Naive B cell (primary cell): ENCODE measurements around the gene CLTCL1. TPM values are rescaled to one million over a fixed set of nuclear protein-coding genes. Genes with fewer than 3 reads are reported as not detected.
"Not testable (repeated sequence)": the region's sequence is repeated elsewhere in the genome, so short reads cannot be mapped to it uniquely, and the experiment has no call there.

Experiments
- ATAC-seq, 2 donors: fragments of 150-1000 bp; cut with Tn5 transposase; 2 replicates each; pipeline ENCODE4 v1.10.0; 2021; ENCODE audit warnings: low read depth in 2 of 2, mild to moderate bottlenecking in 2 of 2, moderate library complexity in 2 of 2
- DNase-seq: peaks from one replicate; pipeline ENCODE4 v3.0.0; 2022
- H3K27ac Mint-ChIP-seq, 6 donors: one replicate each; pipeline ENCODE4 v1.8.0; 2020 to 2022; ENCODE audit warnings: mild to moderate bottlenecking in 6 of 6, mixed read lengths in 6 of 6, moderate library complexity in 5 of 6, inconsistent platforms in 2 of 6
- H3K27me3 Mint-ChIP-seq, 3 donors: one replicate each; pipeline ENCODE4 v1.8.0; 2021 to 2022; ENCODE audit warnings: mixed read lengths in 3 of 3, mild to moderate bottlenecking in 1 of 3
- H3K36me3 Mint-ChIP-seq, 2 donors: one replicate each; pipeline ENCODE4 v1.8.0; 2020 to 2022; ENCODE audit warnings: mixed read lengths in 2 of 2, inconsistent platforms in 1 of 2, mild to moderate bottlenecking in 1 of 2
- H3K4me1 Mint-ChIP-seq, 3 donors: one replicate each; pipeline ENCODE4 v1.8.0; 2020 to 2022; ENCODE audit warnings: mixed read lengths in 3 of 3, inconsistent platforms in 1 of 3, mild to moderate bottlenecking in 1 of 3, moderate library complexity in 1 of 3
- H3K4me3 Mint-ChIP-seq, 8 donors: one replicate each; pipeline ENCODE4 v1.8.0; 2020 to 2022; ENCODE audit warnings: mild to moderate bottlenecking in 8 of 8, mixed read lengths in 8 of 8, moderate library complexity in 8 of 8, inconsistent platforms in 2 of 8
- H3K9me3 Mint-ChIP-seq, 7 donors: one replicate each; pipeline ENCODE4 v1.8.0; 2020 to 2022; ENCODE audit warnings: mixed read lengths in 7 of 7, mild to moderate bottlenecking in 5 of 7, inconsistent platforms in 2 of 7, moderate library complexity in 1 of 7
- polyA plus RNA-seq, 6 donors: library from polyadenylated mRNA; unstranded; fragments of 300-500 nt; fragmentation: Illumina TruSeq; gene quantifications; one replicate each; pipeline ENCODE4 v1.2.3, GENCODE V29; 2021; ENCODE audit warnings: low read depth in 6 of 6

The CLTCL1 gene
- polyA plus RNA-seq, 6 donors from 2014 or later: 0.17 to 1.7 (median 0.80) TPM; not detected in 1

DNA sequence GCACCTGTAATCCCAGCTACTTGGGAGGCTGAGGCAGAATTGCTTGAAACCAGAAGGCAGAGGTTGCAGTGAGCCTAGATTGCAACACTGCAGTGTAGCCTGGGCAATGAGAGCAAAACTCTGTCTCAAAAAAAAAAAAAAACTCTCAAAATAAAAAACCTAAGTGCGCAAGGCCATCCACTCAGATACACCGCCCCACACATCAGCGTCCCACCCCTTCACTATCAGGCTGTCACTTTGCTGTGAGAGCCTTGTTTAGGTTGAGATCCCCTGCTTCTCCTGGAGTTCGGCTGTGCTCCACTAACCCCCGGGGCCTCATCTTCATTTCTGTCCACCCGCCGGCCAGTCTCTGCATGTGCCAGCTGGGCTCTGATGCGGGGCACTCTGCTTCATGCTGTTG is 125.1 kb downstream of the CLTCL1 start:
- H3K9me3 Mint-ChIP-seq: peaks cover 0 to 3% (median 2%) of the 10 kb centered on the region in 7 donors
- H3K4me3 Mint-ChIP-seq: peak overlapping the region in 1 of 8 donors; percentile 27
- H3K27ac Mint-ChIP-seq: no peak overlapping the region
- H3K4me1 Mint-ChIP-seq: peaks cover 17 to 29% (median 22%) of the 10 kb centered on the region in 3 donors
- DNase-seq (no peak), ATAC-seq (no peak)
- no peaks in the 10 kb centered on the region for H3K36me3 Mint-ChIP-seq
- peaks cover 24 to 57% (median 41%) of the 10 kb centered on the region in 3 donors for H3K27me3 Mint-ChIP-seq

GRCh38 chr22:19164425-19164824 is 127.1 kb downstream of the CLTCL1 start:
- no peak overlapping the region for H3K4me3 Mint-ChIP-seq

GRCh38 chr22:19158649-19159048 is 132.9 kb downstream of the CLTCL1 start:
- H3K4me1 Mint-ChIP-seq, DNase-seq, ATAC-seq, H3K36me3 Mint-ChIP-seq, H3K9me3 Mint-ChIP-seq, H3K4me3 Mint-ChIP-seq: not testable (repeated sequence)
- Mint-ChIP-seq H3K27me3 (peaks cover 16 to 55% (median 19%) of the 10 kb centered on the region in 3 donors), H3K27ac (peak overlapping the region in 1 of 6 donors; percentile 33)

More at GRCh38 chr22:19164425-19164824, 127.1 kb downstream of the CLTCL1 start:
- peak overlapping the region in 2 of 6 donors; percentile 47 to 63 for H3K27ac Mint-ChIP-seq
- H3K9me3 Mint-ChIP-seq: peaks cover 0 to 3% (median 2%) of the 10 kb centered on the region in 7 donors
- peaks cover 6 to 11% (median 8%) of the 10 kb centered on the region in 3 donors for H3K4me1 Mint-ChIP-seq
- no peaks in the 10 kb centered on the region for H3K36me3 Mint-ChIP-seq
- DNase-seq (no peak), ATAC-seq (no peak)
- peaks cover 24 to 60% (median 32%) of the 10 kb centered on the region in 3 donors for H3K27me3 Mint-ChIP-seq

DNA sequence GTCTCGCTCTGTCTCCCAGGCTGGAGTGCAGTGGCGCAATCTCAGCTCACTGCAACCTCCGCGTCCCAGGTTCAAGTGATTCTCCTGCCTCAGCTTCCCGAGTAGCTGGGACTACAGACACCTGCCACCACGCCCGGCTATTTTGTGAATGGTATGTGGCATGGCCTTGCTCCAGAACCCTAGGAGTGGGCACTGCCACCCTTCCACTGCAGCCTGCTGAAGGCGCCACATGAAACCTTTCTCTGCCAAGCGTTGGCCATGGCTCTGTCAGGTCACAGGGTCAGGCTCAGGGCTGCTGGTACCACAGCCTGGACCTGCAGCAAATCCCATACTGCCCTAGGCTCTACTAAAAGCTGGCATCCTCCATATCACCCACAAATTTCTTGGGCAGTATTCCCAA is 135.4 kb downstream of the CLTCL1 start:
- Mint-ChIP-seq H3K36me3 (peaks cover 4 to 12% of the 10 kb centered on the region in 2 donors), H3K27me3 (peaks cover 34 to 66% (median 40%) of the 10 kb centered on the region in 3 donors)
- DNase-seq: not testable (repeated sequence)

DNA sequence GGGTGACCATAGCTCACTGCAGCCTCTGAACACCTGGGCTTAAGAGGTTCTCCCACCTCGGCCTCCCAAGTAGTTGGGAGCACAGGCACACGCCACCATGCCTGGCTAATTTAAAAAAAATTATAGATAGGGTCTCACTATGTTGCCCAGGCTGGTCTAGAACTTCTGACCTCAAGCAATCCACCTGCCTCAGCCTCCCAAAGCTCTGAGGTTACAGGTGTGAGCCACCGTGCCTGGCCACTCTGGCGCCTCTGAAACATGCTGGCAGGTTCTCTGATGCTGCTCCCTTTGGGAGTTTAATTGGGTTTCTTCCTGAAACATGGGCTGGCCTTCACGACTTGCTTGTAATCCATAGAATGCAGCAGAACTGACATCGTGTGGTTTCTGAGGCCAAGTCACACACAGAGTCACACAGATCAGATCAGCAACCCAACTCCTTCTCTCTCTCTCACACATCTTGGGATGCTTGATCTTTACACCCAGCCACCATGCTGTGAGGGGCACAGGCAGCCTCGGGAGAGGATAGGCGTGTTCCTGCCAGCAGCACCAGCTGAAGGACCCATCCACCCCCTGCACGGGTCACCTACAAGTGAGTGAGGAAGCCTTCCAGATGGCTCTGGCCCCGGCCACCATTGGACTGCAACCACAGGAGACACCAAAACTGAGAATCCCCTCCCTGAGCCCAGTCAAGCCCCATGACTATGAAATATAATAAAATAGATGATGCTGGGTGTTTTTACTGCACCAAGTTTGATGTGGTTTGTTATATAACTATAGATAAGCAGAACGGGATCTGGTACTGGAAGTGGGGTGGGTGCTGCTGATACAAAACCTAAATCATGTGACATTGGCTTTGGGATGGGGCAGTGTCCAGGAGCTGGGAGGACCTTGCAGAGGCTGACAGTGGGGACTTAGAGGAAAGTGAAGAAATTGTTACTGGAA is 138.3 kb downstream of the CLTCL1 start:
- no peak for ATAC-seq
- Mint-ChIP-seq H3K4me1 (peaks cover 6 to 15% (median 7%) of the 10 kb centered on the region in 3 donors), H3K4me3 (peak overlapping the region in 1 of 8 donors; percentile 17), H3K36me3 (peaks cover 4 to 16% of the 10 kb centered on the region in 2 donors), H3K27ac (peak overlapping the region in 1 of 6 donors; percentile 16), H3K27me3 (peaks cover 34 to 61% (median 50%) of the 10 kb centered on the region in 3 donors), H3K9me3 (peaks cover 0 to 11% (median 5%) of the 10 kb centered on the region in 7 donors)
- DNase-seq: no peak

More for the DNA sequence above, 135.4 kb downstream of the CLTCL1 start:
- Mint-ChIP-seq H3K27ac (peak overlapping the region in 2 of 6 donors; percentile 42 to 59), H3K9me3 (peaks cover 0 to 11% (median 5%) of the 10 kb centered on the region in 7 donors)
- not testable (repeated sequence) for H3K4me3 Mint-ChIP-seq, H3K4me1 Mint-ChIP-seq, ATAC-seq

- Mint-ChIP-seq H3K27ac (peak overlapping the region in 4 of 6 donors; percentile 27 to 93 (median 83)), H3K27me3 (peaks cover 45 to 73% (median 60%) of the 10 kb centered on the region in 3 donors)
These were observed 140.0 kb downstream of the CLTCL1 start for GRCh38 chr22:19151329-19152191.

GRCh38 chr22:19150482-19151328 is 140.8 kb downstream of the CLTCL1 start:
- H3K36me3 Mint-ChIP-seq: peaks cover 4 to 16% of the 10 kb centered on the region in 2 donors
- peak overlapping the region in 4 of 6 donors; percentile 70 to 93 (median 88) for H3K27ac Mint-ChIP-seq
- ATAC-seq (no peak), DNase-seq (no peak)
- peaks cover 6 to 18% (median 7%) of the 10 kb centered on the region in 3 donors for H3K4me1 Mint-ChIP-seq
- H3K27me3 Mint-ChIP-seq: peaks cover 40 to 73% (median 57%) of the 10 kb centered on the region in 3 donors
- H3K4me3 Mint-ChIP-seq: peak overlapping the region; percentile 42 to 81 (median 72)
- peaks cover 0 to 11% (median 5%) of the 10 kb centered on the region in 7 donors for H3K9me3 Mint-ChIP-seq

More at GRCh38 chr22:19151329-19152191, 140.0 kb downstream of the CLTCL1 start:
- ATAC-seq (no peak), DNase-seq (no peak)
- peaks cover 6 to 18% (median 7%) of the 10 kb centered on the region in 3 donors for H3K4me1 Mint-ChIP-seq
- peaks cover 4 to 16% of the 10 kb centered on the region in 2 donors for H3K36me3 Mint-ChIP-seq
- H3K9me3 Mint-ChIP-seq: peaks cover 0 to 11% (median 5%) of the 10 kb centered on the region in 7 donors
- H3K4me3 Mint-ChIP-seq: peak overlapping the region in 7 of 8 donors; percentile 42 to 81 (median 77)

DNA sequence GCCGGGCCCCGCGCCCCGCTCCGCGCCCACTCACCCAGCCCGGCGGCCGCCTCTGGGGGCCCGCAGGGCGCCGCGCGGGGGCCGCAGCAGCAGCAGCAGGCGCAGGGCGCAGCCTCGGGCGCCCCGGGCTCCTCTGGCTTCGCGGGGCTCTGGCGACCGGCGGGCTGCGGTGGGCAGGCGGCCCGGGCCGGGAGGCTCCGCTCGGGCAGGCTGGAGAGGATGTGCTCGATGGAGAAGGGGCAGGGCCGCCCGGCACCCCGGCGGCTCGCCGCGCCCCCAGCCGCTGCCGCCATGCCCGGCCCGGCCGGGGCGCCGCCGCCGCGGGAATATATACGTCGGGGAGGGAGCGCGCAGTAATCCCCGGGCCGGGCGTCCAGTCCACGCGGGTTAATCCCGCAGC is 141.5 kb downstream of the CLTCL1 start, which contains the start of gene GSC2:
Gene GSC2, minus strand, starts transcription at position 302 of the 400 bp plus-strand sequence. Its CDS starts 9 bp downstream, at position 293.
- Mint-ChIP-seq H3K4me1 (peaks cover 6 to 18% (median 7%) of the 10 kb centered on the region in 3 donors), H3K27ac (peak within 1 kb of the TSS in 4 of 6 donors; percentile 70 to 93 (median 88)), H3K9me3 (peaks cover 0 to 11% (median 5%) of the 10 kb centered on the region in 7 donors), H3K27me3 (peaks cover 40 to 71% (median 56%) of the 10 kb centered on the region in 3 donors), H3K4me3 (peak within 1 kb of the TSS; percentile 57 to 86 (median 78)), H3K36me3 (peaks cover 4 to 16% of the 10 kb centered on the region in 2 donors)
- DNase-seq: no peak
- ATAC-seq: peak in 1 of 2 donors; percentile 8

DNA sequence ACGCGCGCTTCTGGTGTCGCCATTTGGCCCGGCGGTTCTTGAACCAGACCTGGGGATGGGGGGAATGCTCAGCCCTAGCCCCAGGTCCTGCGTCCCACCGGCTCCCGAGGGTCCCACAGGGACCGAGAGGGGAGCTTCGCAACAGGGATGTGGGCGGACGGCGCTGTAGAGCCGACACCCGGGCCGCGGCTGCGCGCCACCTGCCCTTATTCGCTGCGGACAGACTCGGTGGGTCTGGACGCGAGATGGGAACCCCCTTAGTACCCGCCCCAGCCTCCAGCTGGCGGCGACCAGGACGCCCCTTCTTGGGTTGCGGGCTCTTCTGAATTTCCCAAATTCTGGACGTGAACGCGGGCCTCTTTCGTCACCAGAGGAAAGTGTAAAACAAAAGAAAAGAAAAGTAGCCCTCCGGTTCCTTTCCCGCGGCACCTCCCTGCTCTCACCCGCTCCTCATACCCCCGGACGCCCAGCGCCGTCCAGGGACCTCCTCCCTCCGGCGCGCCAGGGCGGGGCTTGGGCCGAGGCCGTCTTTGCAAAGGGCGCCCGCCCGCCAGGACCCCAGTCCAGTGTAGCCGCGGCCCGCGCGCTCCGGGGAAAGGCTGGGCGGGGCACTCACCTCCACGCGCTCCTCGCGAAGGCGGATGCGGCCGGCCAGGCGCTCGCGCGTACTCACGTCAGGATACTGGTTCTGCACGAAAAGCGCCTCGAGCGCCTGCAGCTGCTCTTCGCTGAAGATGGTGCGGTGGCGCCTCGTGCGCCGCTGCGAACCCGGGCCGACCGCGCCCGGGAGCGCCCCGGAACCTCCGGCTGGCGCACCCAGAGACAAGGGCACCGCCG is 142.3 kb downstream of the CLTCL1 start:
- Mint-ChIP-seq H3K36me3 (peaks cover 4 to 21% of the 10 kb centered on the region in 2 donors), H3K27me3 (peaks cover 43 to 66% (median 51%) of the 10 kb centered on the region in 3 donors), H3K9me3 (peaks cover 0 to 11% (median 5%) of the 10 kb centered on the region in 7 donors), H3K4me3 (peak overlapping the region in 7 of 8 donors; percentile 8 to 86 (median 59)), H3K27ac (peak overlapping the region in 1 of 6 donors; percentile 20), H3K4me1 (peaks cover 12 to 24% (median 13%) of the 10 kb centered on the region in 3 donors)
- peak; percentile 25 to 27 for ATAC-seq
- peak; percentile 46 for DNase-seq

- Mint-ChIP-seq H3K27ac (peak overlapping the region in 1 of 6 donors; percentile 20), H3K36me3 (peaks cover 4 to 23% of the 10 kb centered on the region in 2 donors), H3K4me3 (peak overlapping the region in 5 of 8 donors; percentile 8 to 66 (median 57)), H3K4me1 (peaks cover 18 to 32% (median 20%) of the 10 kb centered on the region in 3 donors), H3K27me3 (peaks cover 38 to 61% (median 44%) of the 10 kb centered on the region in 3 donors), H3K9me3 (peaks cover 0 to 9% (median 5%) of the 10 kb centered on the region in 7 donors)
- no peak for ATAC-seq
- DNase-seq: no peak
These were observed 143.0 kb downstream of the CLTCL1 start for GRCh38 chr22:19148417-19149046.
